Panc1 (cell line): ENCODE results near the gene HUNK. TPM values are rescaled to one million over a fixed set of nuclear protein-coding genes. Genes with fewer than 3 reads are reported as not detected.

Experiments
- ATAC-seq: fragments of 200-7000 bp; cut with Tn5 transposase; 2 replicates; pipeline ENCODE4 v1.9.1; 2020; ENCODE audit warnings: mild to moderate bottlenecking, moderate library complexity
- BruUV-seq: library from RNA; stranded (reverse); fragments of 400-500 nt; replicated peaks from 2 replicates; lab custom pipeline; 2021; lab: Mats Ljungman, UMichigan
- CTCF ChIA-PET: fragments of 300-600 bp; sonication (Branson Sonifier 250); formaldehyde crosslinking; loops from one replicate; lab custom pipeline; 2022; ENCODE audit warnings: antibody characterized with exemption; lab: Charles Lee
- POLR2A ChIA-PET: fragments of 300-600 bp; sonication (Branson Sonifier 250); formaldehyde crosslinking; loops from one replicate; lab custom pipeline; 2022; ENCODE audit warnings: antibody characterized with exemption; lab: Charles Lee
- DNase-seq: peaks from one replicate; pipeline ENCODE4 v3.0.0-alpha.2; 2010; ENCODE audit warnings: low read depth, low spot score
- H3K27ac ChIP-seq: 2 replicates; pipeline ENCODE4 v1.5.1; 2011; ENCODE audit warnings: mild to moderate bottlenecking, low read length, inconsistent platforms
- H3K27me3 ChIP-seq: fragments of 200-500 bp; sonication (Bioruptor generic); 2 replicates; pipeline ENCODE4 v1.6.0; 2014; ENCODE audit warnings: low read length, inconsistent platforms; ENCODE audit not compliant: control insufficient read depth, insufficient read depth
- H3K36me3 ChIP-seq: fragments of 200-500 bp; sonication (Bioruptor generic); 2 replicates; pipeline ENCODE4 v1.5.1; 2014; ENCODE audit warnings: inconsistent platforms, mild to moderate bottlenecking, low read length, moderate library complexity; ENCODE audit not compliant: control insufficient read depth, insufficient read depth
- H3K4me1 ChIP-seq: 2 replicates; pipeline ENCODE4 v1.5.1; 2011; ENCODE audit warnings: inconsistent platforms, mild to moderate bottlenecking, low read length, moderate library complexity; ENCODE audit not compliant: control insufficient read depth, insufficient read depth
- H3K4me3 ChIP-seq, 2 experiments: 2 replicates each; pipeline ENCODE4 v1.5.1; 2011 to 2012; ENCODE audit warnings: low read depth in 2 of 2, low read length in 2 of 2, mild to moderate bottlenecking in 2 of 2, inconsistent platforms in 1 of 2, moderate library complexity in 1 of 2
- H3K9me3 ChIP-seq: fragments of 200-500 bp; sonication (Bioruptor generic); 2 replicates; pipeline ENCODE4 v1.5.1; 2014; ENCODE audit warnings: low read depth, mild to moderate bottlenecking, inconsistent platforms, low read length, moderate library complexity; ENCODE audit not compliant: control insufficient read depth, insufficient read depth
- CTCF ChIP-seq: fragments of 450-650 bp; IDR thresholded peaks from 2 replicates; pipeline ENCODE4 v1.5.1; 2017; ENCODE audit warnings: mild to moderate bottlenecking
- POLR2AphosphoS5 ChIP-seq: IDR thresholded peaks from 2 replicates; pipeline ENCODE4 v1.6.1; 2012; ENCODE audit warnings: mild to moderate bottlenecking, low read depth, low read length, moderate library complexity
- REST ChIP-seq, 2 experiments: IDR thresholded peaks; 2 replicates each; pipeline ENCODE4 v1.6.1; 2011 to 2012; ENCODE audit warnings: low read depth in 2 of 2, control low read depth in 1 of 2, low read length in 1 of 2, mild to moderate bottlenecking in 1 of 2, moderate library complexity in 1 of 2; ENCODE audit not compliant: insufficient read depth in 1 of 2
- SIN3A ChIP-seq: IDR thresholded peaks from 2 replicates; pipeline ENCODE4 v1.6.1; 2012; ENCODE audit warnings: low read depth, mild to moderate bottlenecking, low read length, moderate library complexity, borderline replicate concordance; ENCODE audit not compliant: insufficient read depth
- TCF7L2 ChIP-seq: IDR thresholded peaks from 2 replicates; pipeline ENCODE4 v1.6.1; 2011; ENCODE audit warnings: mild to moderate bottlenecking, low read depth, low read length, inconsistent platforms
- in situ Hi-C: cut with HindIII; loops from 2 replicates; pipeline ENCODE4 v1.10.0; 2016; ENCODE audit warnings: low sequenced_read_pairs, low pct_unique_long_range_greater_than_20kb
- intact Hi-C: fragments of 100-400 bp; cut with micrococcal nuclease; formaldehyde crosslinking; loops from one replicate; pipeline ENCODE4 v1.10.0; 2022; ENCODE audit not compliant: unreplicated experiment
- total RNA-seq: library from RNA; stranded (reverse); gene quantifications from one replicate; pipeline ENCODE4 v1.2.1, GENCODE V29; 2021; ENCODE audit not compliant: unreplicated experiment

The HUNK gene
- total RNA-seq, 1 experiment from 2014 or later, result 0.05 TPM

GRCh38 chr21:31924548-31924947 is 51.7 kb downstream of the HUNK start:
- ChIA-PET CTCF (no interaction called here), POLR2A (no interaction called here)
- Histone ChIP-seq H3K4me3 (no peak overlapping the region), H3K4me1 (no peaks in the 10 kb centered on the region), H3K9me3 (no peaks in the 10 kb centered on the region), H3K27ac (no peak overlapping the region), H3K36me3 (no peaks in the 10 kb centered on the region), H3K27me3 (0 out of 2 replicates have a peak, but pooled peaks cover 2% of the 10 kb centered on the region)
- ATAC-seq, result no peak
- DNase-seq, result no peak
- TF ChIP-seq SIN3A (no peak), TCF7L2 (no peak), CTCF (no peak), POLR2AphosphoS5 (no peak), REST (IDR thresholded peaks at IDR 0.05; ENCODE audit: insufficient read depth in 1 of 2, low read depth in 2 of 2, low read length in 1 of 2) (no peak)
- BruUV-seq, result no TSS peak
- intact Hi-C loops, result no loop called here
- in situ Hi-C loops, result no loop called here

- Histone ChIP-seq H3K36me3 (no peaks in the 10 kb centered on the region), H3K4me1 (no peaks in the 10 kb centered on the region), H3K4me3 (no peak overlapping the region), H3K27ac (no peak overlapping the region), H3K9me3 (no peaks in the 10 kb centered on the region), H3K27me3 (0 out of 2 replicates have a peak, but pooled peaks cover 2% of the 10 kb centered on the region)
- TF ChIP-seq SIN3A (no peak), TCF7L2 (no peak), POLR2AphosphoS5 (no peak), CTCF (no peak), REST (IDR thresholded peaks at IDR 0.05; ENCODE audit: insufficient read depth in 1 of 2, low read depth in 2 of 2, low read length in 1 of 2) (no peak)
- POLR2A ChIA-PET, result no interaction called here
- no peak for DNase-seq
- CTCF ChIA-PET, result no interaction called here
- ATAC-seq, result no peak
- in situ Hi-C loops, result no loop called here
- intact Hi-C loops, result no loop called here
- no TSS peak for BruUV-seq
Observed at GRCh38 chr21:31926498-31926897, 53.7 kb downstream of the HUNK start.
